ENCODE data around the gene IQSEC1. TPM values are rescaled to one million over a fixed set of nuclear protein-coding genes. Genes with fewer than 3 reads are reported as not detected.
A peak's percentile ranks its signal among the peaks of the same experiment; 100 is the strongest.

Gene IQSEC1
- total and polyA plus RNA-seq, 9 of the 15 experiments (the other 6 are each of a cell fraction or from before 2014, with no cell fraction given) = 0.56 to 39.0 (median 6.8) TPM

GRCh38 chr3:12959838-12960378, 113.3 kb downstream of the IQSEC1 start (continued):
- TF ChIP-seq DDX20 (tag; IDR thresholded peaks at IDR 0.05; ENCODE audit: low read depth) (no peak), ATF2 (CRISPR knock-in tag; IDR thresholded peaks at IDR 0.05) (no peak), ZKSCAN1 (IDR thresholded peaks at IDR 0.05; ENCODE audit: low read depth, low read length) (peak; percentile 91), KLF10 (CRISPR knock-in tag; IDR thresholded peaks at IDR 0.05) (no peak), PTRF (tag; IDR thresholded peaks at IDR 0.05) (no peak), RBM25 (IDR thresholded peaks at IDR 0.05; ENCODE audit: low read depth, low read length, severe bottlenecking) (no peak), JUN (IDR thresholded peaks at IDR 0.05; ENCODE audit: borderline replicate concordance, low read depth, low read length) (no peak), JUN (CRISPR knock-in tag; IDR thresholded peaks at IDR 0.05; ENCODE audit: borderline replicate concordance) (no peak), NFXL1 (CRISPR knock-in tag; IDR thresholded peaks at IDR 0.05) (no peak), ZNF436 (CRISPR knock-in tag; IDR thresholded peaks at IDR 0.05) (no peak), BACH1 (tag; IDR thresholded peaks at IDR 0.05) (no peak), ARID4B (CRISPR knock-in tag; IDR thresholded peaks at IDR 0.05) (0 out of 2 replicates have a peak, but pooled peaks have one; percentile 36), ZFP36 (IDR thresholded peaks at IDR 0.05; ENCODE audit: low read depth, low read length, partially characterized antibody) (no peak), JUNB (CRISPR knock-in tag; conservative IDR thresholded peaks at IDR 0.05) (no peak), SMARCA4 (IDR thresholded peaks at IDR 0.05) (no peak), ZBTB5 (IDR thresholded peaks at IDR 0.05) (no peak), CTCFL (IDR thresholded peaks at IDR 0.05; ENCODE audit: borderline replicate concordance, insufficient read depth, low read depth, low read length, poor library complexity, severe bottlenecking) (no peak), ZNF12 (CRISPR knock-in tag; IDR thresholded peaks at IDR 0.05) (no peak), SMAD3 (CRISPR knock-in tag; conservative IDR thresholded peaks at IDR 0.05) (no peak), PRPF4 (IDR thresholded peaks at IDR 0.05; ENCODE audit: insufficient read depth, low read depth, low read length, poor library complexity, severe bottlenecking) (no peak)
